Stimulated activated CD4-positive, alpha-beta T cell treated with anti-CD3 and anti-CD28 coated beads, Interleukin-4, amount 100 ng/mL, for 48 hours (primary cell): ENCODE results near the gene CMSS1.

Experiments used
- DNase-seq, 2 donors: peaks; one replicate each; pipeline ENCODE4 v3.0.0-alpha.2; 2020; ENCODE audit warnings: low read depth in 2 of 2

CMSS1 gene

GRCh38 chr3:99933971-99934750, 116.5 kb downstream of the CMSS1 start:
- no peak for DNase-seq

GRCh38 chr3:99934975-99935797, 117.5 kb downstream of the CMSS1 start:
- DNase-seq: no peak

- no peak for DNase-seq
These were observed 120.7 kb downstream of the CMSS1 start for GRCh38 chr3:99938270-99938911.

- DNase-seq: no peak
These were observed 122.2 kb downstream of the CMSS1 start for GRCh38 chr3:99939876-99940275.

DNA sequence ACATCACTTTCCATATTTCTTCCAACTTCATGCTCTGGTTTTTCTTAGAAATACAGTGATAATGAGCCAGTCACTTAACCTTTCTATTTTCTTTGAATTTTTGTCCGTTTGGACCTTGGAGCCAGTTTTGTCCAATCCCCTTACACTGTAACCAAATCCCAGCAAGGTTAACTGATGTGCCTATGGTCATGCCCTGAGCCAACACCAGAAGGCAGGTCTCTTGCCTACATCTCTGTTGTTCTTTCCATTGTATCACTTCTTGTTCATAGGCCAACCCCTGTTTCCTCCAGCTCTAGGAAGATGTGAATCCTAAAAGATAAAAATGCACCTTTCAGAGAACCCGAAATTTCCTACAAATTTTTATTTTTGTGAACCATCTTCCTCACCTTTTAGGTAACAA, 122.7 kb downstream of the CMSS1 start:
- no peak for DNase-seq

DNA sequence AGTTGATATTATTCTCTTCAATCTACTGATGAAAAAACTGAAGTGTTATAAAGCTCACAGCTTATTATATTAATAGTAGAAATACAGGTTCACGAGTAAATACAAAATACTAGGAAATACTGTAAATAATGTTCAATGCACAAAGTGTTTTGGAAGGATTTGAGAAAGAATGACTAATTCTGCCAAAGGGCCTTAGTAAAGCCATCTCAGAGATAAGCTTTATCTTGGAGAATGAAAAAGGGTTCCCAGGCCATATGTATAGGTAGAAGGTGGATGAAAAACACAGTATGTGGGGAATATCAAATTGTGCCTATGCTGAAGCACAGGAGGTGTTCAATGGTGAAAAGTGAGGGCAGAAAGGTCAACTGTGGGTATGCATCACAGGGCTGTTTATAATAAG, 123.5 kb downstream of the CMSS1 start:
- no peak for DNase-seq

- DNase-seq: no peak
These were observed 126.5 kb downstream of the CMSS1 start for GRCh38 chr3:99943931-99944761.

GRCh38 chr3:99945328-99945995, 127.8 kb downstream of the CMSS1 start:
- no peak for DNase-seq

- no peak for DNase-seq
These were observed 129.7 kb downstream of the CMSS1 start for GRCh38 chr3:99947356-99947755.

- no peak for DNase-seq
These were observed 130.9 kb downstream of the CMSS1 start for GRCh38 chr3:99948467-99949089.

GRCh38 chr3:99949956-99950670, 132.5 kb downstream of the CMSS1 start:
- DNase-seq: no peak

DNA sequence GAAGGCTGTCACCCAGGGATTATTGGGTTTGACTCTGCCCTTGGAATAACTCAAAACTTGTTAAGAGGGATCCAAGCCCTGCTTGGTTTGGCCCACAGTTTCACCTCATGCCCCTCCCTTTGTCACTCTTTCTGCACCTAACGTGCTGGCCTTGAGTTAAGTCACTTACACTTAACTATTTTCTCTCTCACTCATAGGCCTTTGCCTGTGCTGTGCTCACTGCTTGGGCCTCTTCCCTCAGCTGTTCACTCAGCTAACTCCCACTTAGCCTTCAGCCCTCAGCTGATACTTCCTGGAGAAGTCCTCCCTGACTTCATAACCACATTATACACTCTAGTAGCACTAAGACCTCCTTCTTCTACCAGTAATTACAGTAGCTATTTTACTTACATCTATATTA, 133.3 kb downstream of the CMSS1 start:
- no peak for DNase-seq

DNA sequence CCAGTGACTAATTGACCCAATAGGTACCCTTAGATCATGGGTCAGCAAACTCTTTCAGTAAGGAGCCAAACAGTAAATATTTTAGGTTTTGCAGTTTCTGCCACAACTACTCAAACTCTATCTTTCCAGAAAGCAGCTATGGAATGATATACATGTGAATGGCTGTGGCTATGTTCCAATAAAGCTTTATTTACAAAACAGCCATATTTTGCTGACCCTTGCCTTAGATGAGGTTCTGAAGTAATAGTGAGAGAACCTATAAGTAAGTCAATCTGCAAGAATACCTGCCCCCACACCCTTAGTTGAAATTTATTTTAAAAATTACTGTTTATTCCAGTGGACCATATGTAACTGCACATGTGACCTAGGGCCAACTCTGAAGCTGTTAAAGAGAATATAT, 134.0 kb downstream of the CMSS1 start:
- no peak for DNase-seq

- DNase-seq: no peak
These were observed 134.6 kb downstream of the CMSS1 start for GRCh38 chr3:99952306-99952705.

DNA sequence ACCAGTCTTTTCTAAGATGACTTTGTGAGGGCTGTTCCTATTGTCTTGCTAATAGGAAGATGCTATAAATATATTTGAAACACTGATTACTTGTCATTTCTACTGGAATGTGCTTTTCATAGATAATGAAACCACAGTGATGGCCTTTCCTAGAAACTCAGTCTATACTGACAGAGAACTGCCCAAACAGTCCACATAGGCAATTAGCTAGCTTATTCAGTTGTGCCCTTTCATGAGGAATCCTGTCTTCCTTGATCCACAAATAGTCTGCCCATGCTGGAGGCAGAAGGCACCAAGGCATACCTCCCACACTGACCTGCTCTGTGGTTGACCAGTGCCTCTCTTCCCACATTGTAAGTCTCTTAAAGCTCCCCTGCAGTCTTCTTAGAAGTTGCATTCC, 135.9 kb downstream of the CMSS1 start:
- DNase-seq: no peak

- DNase-seq: no peak
These were observed 137.4 kb downstream of the CMSS1 start for GRCh38 chr3:99954914-99955644.

GRCh38 chr3:99955773-99956562, 138.3 kb downstream of the CMSS1 start:
- DNase-seq: no peak

DNA sequence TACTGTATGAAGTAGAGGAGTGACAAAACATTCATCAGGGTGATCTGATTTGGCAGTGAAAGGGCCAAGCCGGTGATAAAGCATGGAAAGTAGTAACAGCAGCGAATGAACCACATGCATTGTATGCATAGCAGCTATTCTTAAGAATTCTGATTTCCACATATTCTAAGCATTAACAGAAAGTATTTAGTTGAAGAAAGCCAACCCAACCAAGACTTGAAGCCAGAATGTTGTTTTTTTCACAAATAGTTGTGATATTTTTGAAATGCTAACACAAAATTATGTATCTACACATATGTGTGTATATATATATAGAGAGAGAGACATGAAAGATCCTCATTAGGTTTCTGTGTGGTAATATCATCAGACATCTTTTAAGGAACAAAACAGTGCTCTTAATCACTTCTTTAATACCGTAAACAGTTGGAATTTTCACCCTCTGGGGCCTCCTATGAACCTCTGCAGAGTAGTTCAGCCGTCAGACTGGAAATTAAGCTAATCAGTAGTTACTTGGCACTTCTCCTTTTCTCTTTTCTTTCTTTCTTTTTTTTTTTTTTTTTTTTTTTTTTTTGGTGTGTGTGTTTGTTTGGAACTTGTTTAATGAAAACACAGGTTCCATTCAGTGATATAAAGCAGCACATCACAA, 139.6 kb downstream of the CMSS1 start:
- DNase-seq: no peak
